ENCODE results near the gene CDKN2A.

DNA sequence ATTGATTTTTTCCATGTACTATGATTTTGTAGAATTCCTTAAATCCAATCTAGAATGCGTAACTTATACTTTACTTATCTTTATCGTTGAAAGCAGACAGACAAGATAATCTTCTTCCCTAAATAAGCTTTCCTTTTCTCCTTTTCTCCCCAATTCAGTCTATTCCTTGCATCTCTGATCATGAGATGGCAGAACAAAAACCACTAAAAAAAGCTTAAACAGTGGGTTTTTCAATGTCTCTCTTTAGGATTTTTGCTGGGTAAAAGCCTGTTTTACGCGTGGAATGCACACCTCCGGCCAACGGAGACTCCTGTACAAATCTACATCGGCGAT is 14.2 kb upstream of the CDKN2A start:
- TF ChIP-seq POLR2AphosphoS5 (IDR thresholded peaks at IDR 0.05; ENCODE audit: low read depth, low read length), result no peak
- no peak for TF ChIP-seq POLR2A (IDR thresholded peaks at IDR 0.05; ENCODE audit: low read depth, low read length)
- no peak for TF ChIP-seq TAF1 (IDR thresholded peaks at IDR 0.05; ENCODE audit: low read depth, low read length)

Data from GM12891 (cell line).